A673 (cell line): ENCODE data around the gene PACRG. TPM values are rescaled to one million over a fixed set of nuclear protein-coding genes. Genes with fewer than 3 reads are reported as not detected.

Source experiments
- BruUV-seq: library from RNA; stranded (reverse); fragments of 400-500 nt; replicated peaks from 2 replicates; lab custom pipeline; 2021; lab: Mats Ljungman, UMichigan
- CTCF ChIA-PET: fragments of 300-600 bp; sonication (Branson Sonifier 250); formaldehyde crosslinking; loops from one replicate; lab custom pipeline; 2022; ENCODE audit warnings: antibody characterized with exemption; lab: Charles Lee
- POLR2A ChIA-PET: fragments of 300-600 bp; sonication (Branson Sonifier 250); formaldehyde crosslinking; loops from one replicate; lab custom pipeline; 2022; ENCODE audit warnings: antibody characterized with exemption; ENCODE audit not compliant: low non-redundant PET; lab: Charles Lee
- DNase-seq: peaks from one replicate; pipeline ENCODE4 v3.0.0-alpha.2; 2015; ENCODE audit warnings: low spot score
- H3K27ac ChIP-seq: fragments of 200-600 bp; sonication (generic); 2 replicates; pipeline ENCODE4 v1.5.1; 2016; ENCODE audit warnings: mixed run types, low read depth, mild to moderate bottlenecking, mixed read lengths, antibody characterized with exemption, low read length; ENCODE audit not compliant: poor library complexity, severe bottlenecking
- H3K27me3 ChIP-seq: fragments of 200-600 bp; sonication (generic); replicated peaks from 2 replicates; pipeline ENCODE4 v1.6.1; 2017; ENCODE audit warnings: mixed run types, low read depth, mild to moderate bottlenecking, mixed read lengths, antibody characterized with exemption, low read length; ENCODE audit not compliant: insufficient read depth, poor library complexity
- H3K36me3 ChIP-seq: fragments of 200-600 bp; sonication (generic); 2 replicates; pipeline ENCODE4 v1.6.1; 2016; ENCODE audit warnings: mixed run types, mild to moderate bottlenecking, mixed read lengths, antibody characterized with exemption, low read length; ENCODE audit not compliant: insufficient read depth, poor library complexity, severe bottlenecking
- H3K4me1 ChIP-seq: fragments of 200-600 bp; sonication (generic); 2 replicates; pipeline ENCODE4 v1.6.1; 2017; ENCODE audit warnings: mixed run types, mild to moderate bottlenecking, mixed read lengths, antibody characterized with exemption, low read length; ENCODE audit not compliant: insufficient read depth, poor library complexity, severe bottlenecking
- H3K4me3 ChIP-seq: fragments of 200-600 bp; sonication (generic); 2 replicates; pipeline ENCODE4 v1.5.1; 2016; ENCODE audit warnings: low read depth, mixed run types, mild to moderate bottlenecking, mixed read lengths, low read length; ENCODE audit not compliant: poor library complexity, severe bottlenecking
- H3K9me3 ChIP-seq: fragments of 200-600 bp; sonication (generic); 2 replicates; pipeline ENCODE4 v1.6.1; 2016; ENCODE audit warnings: mixed run types, low read depth, mild to moderate bottlenecking, mixed read lengths, antibody characterized with exemption, low read length; ENCODE audit not compliant: poor library complexity, severe bottlenecking
- CTCF ChIP-seq: fragments of 300-800, 200-600 bp; sonication (generic); conservative IDR thresholded peaks from 2 replicates; pipeline ENCODE4 v1.5.1; 2017; ENCODE audit warnings: low read depth, mild to moderate bottlenecking, antibody characterized with exemption, low read length, moderate library complexity, mixed read lengths
- EZH2 ChIP-seq: fragments of 200-600 bp; sonication (generic); IDR thresholded peaks from 2 replicates; pipeline ENCODE4 v1.6.1; 2017; ENCODE audit warnings: borderline replicate concordance, low read depth, mild to moderate bottlenecking, mixed read lengths, antibody characterized with exemption, low read length; ENCODE audit not compliant: poor library complexity, severe bottlenecking
- intact Hi-C: fragments of 100-400 bp; cut with micrococcal nuclease; formaldehyde crosslinking; loops from one replicate; pipeline ENCODE4 v1.10.0; 2022; ENCODE audit not compliant: unreplicated experiment
- total RNA-seq: library from RNA; stranded (reverse); gene quantifications from 2 replicates; pipeline ENCODE4 v1.2.3, GENCODE V29; 2021

Gene PACRG
- total RNA-seq, 1 experiment from 2014 or later: not detected

- no TSS peak for BruUV-seq
- Histone ChIP-seq H3K36me3 (no peaks in the 10 kb centered on the region), H3K27me3 (no peaks in the 10 kb centered on the region), H3K4me3 (no peak overlapping the region), H3K4me1 (no peaks in the 10 kb centered on the region), H3K9me3 (no peaks in the 10 kb centered on the region), H3K27ac (no peak overlapping the region)
- DNase-seq: no peak
- CTCF ChIA-PET: no interaction called here
- intact Hi-C loops: no loop called here
- POLR2A ChIA-PET: interaction anchor here (0.6 kb wide), 1 partner anchor 1172 kb away, joined by 3 read pairs; no protein-coding TSS in a partner anchor
- TF ChIP-seq CTCF (no peak), EZH2 (no peak)
Observed at GRCh38 chr6:163038317-163038716, 310.5 kb downstream of the PACRG start.

GRCh38 chr6:163048345-163048744 lies 320.6 kb downstream of the PACRG start:
- POLR2A ChIA-PET: no interaction called here
- DNase-seq: no peak
- H3K27ac ChIP-seq: no peak overlapping the region
- H3K27me3 ChIP-seq: no peaks in the 10 kb centered on the region
- H3K4me1 ChIP-seq: no peaks in the 10 kb centered on the region
- CTCF ChIA-PET: no interaction called here
- intact Hi-C loops: loop anchor here (10.0 kb wide), 1 partner anchor 454 kb away; no protein-coding TSS in a partner anchor
- TF ChIP-seq EZH2 (no peak), CTCF (no peak)
- H3K4me3 ChIP-seq: no peak overlapping the region
- H3K9me3 ChIP-seq: no peaks in the 10 kb centered on the region
- no peaks in the 10 kb centered on the region for H3K36me3 ChIP-seq
- BruUV-seq: no TSS peak

GRCh38 chr6:163053667-163054344 lies 326.0 kb downstream of the PACRG start:
- ChIA-PET POLR2A (no interaction called here), CTCF (no interaction called here)
- H3K4me1 ChIP-seq: no peaks in the 10 kb centered on the region
- TF ChIP-seq CTCF: no peak
- TF ChIP-seq EZH2: no peak
- H3K4me3 ChIP-seq: no peak overlapping the region
- intact Hi-C loops: no loop called here
- no TSS peak for BruUV-seq
- H3K36me3 ChIP-seq: no peaks in the 10 kb centered on the region
- H3K27ac ChIP-seq: no peak overlapping the region
- no peaks in the 10 kb centered on the region for H3K9me3 ChIP-seq
- no peak for DNase-seq
- H3K27me3 ChIP-seq: no peaks in the 10 kb centered on the region
